HG03064 (cell line): ENCODE measurements around the gene FTO.

ENCODE experiments used
- ATAC-seq: cut with Tn5 transposase; IDR thresholded peaks from one replicate; pipeline ENCODE4 v1.9.1; 2021; ENCODE audit warnings: low read depth; ENCODE audit not compliant: unreplicated experiment

The FTO gene

DNA sequence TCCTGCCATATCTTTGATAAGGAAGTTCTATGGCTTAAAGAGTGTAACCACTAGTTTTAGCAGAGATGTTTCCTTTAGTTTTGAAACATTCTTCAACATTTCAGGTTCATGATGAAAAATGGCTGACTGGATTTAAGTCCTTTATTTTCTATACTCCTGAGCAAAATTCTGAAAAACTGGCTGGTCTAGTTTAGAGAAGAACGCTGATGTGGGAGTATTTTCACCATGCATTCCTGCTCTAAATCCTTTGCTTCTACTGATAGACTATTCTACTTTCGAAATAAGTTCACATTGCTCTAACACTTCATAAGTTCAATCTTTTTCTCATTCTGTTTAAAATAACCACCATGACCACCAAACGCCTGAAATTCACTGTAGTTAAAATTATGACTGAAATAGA is 281.9 kb downstream of the FTO start:
- ATAC-seq = no peak

DNA sequence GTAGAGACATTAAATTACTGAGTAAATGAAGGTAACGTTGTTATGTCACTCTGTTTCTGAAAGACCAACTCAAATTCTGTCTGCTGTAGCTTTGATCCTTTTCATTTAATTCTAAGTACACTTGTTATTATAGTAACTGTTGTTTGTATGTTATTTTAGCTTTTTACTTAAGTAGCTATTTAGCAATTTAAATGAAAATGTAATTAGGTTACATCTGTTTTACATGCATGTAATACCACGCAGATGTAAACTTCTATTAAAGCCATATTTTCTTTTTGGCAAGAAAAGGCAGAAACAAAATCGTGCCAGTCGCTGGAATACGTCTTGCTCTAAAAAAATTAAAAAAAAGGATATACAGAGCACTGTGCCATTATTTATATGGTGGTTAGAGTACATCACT is 282.8 kb downstream of the FTO start:
- no peak for ATAC-seq

DNA sequence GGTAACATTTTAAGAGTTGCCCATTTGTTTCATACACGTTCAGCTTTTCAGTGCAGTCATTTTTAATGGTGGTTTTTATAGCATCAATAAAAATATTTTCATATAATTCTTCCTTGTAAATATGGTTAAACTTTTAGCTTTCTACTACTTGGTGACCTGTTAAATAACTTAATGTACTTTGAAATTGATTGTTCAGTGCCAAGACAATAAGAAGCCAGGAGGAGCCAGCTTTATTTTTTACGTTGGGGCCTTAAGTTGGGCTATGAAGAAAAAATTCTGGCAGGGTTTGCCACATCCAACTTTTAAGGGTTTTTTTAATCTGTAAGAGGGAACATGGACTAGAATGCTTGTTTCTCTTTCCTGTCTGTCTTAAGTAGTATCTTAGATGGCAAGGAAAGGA is 284.2 kb downstream of the FTO start:
- ATAC-seq = no peak

DNA sequence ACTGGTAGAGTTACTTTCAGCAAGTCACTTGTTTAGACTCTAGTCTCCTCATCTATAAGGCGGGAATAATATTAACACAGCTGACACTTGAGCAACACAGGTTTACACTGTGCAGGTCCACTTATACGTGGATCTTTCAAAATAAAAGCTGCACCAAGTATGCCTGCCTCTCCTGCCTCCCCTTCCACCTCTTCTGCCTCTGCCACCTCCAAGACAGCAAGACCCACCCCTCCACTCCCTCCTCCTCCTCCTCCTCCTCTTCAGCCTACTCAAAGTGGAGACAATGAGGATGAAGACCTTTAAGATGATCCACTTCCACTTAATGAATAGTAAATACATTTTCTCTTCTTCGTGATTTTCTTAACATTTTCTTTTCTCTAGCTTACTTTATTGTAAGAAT is 285.6 kb downstream of the FTO start:
- no peak for ATAC-seq

DNA sequence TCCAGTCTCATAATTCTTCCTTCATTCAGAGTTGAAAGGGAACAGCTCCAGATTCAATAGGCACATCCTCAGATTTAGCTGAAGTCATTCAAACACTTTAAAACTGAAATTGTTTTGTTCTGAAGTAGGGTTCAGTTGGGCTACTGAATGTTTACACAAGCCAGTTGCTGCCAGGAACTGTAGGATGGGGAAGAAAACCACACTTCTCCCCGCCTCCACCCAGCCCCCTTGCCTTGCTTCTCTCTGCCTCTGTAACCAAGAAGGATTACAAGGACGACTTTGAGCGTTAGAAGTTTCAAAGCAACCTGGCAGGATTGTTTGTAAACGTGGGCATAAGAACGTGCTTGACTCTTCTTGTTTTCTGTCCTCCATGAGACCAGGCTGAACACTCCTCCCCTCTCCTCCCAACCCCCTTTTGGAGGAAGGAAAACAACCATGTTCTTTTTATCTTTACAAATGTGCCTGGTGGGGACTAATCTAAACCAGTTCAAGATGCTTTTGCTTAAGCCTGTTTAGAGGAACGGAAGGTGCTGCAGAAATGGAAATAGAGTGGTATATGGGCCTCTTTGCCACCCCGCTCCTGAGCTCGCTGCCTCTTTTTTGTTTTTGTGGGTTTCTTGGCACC is 287.9 kb downstream of the FTO start:
- no peak for ATAC-seq

DNA sequence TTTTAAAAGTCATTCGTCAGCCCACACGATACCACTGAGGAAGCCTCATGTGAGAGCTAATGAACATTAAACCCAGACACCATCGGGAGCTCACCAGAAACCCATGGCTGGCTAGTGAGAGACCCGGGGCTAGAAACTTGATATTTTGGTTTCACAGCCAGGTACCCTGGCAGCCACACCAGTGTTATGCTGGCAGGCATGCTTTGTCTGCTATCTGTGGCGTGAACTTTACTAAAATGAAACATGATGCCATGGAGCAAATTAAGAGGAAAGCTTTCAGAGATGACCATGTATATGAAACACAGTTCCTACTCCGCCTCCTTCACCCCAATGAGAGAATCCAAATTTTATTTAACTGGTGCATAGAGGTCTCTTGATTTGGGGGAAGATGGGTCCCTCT is 291.4 kb downstream of the FTO start:
- ATAC-seq = no peak

DNA sequence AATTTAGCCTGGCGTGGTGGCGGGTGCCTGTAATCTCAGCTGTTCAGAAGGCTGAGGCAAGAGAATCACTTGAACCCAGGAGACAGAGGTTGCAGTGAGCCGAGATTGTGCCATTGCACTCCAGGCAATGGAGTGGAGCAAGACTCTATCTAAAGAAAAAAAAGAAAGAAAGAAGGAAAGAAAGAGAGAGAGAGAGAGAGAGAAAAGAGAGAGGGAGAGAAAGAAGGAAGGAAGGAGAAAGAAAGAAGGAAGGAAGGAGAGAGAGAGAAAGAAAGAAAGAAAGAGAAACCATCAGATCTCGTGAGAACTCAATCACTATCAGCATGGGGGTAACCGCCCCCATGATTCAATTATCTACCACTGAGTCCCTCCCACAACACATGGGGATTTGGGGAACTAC is 293.0 kb downstream of the FTO start:
- ATAC-seq = no peak

DNA sequence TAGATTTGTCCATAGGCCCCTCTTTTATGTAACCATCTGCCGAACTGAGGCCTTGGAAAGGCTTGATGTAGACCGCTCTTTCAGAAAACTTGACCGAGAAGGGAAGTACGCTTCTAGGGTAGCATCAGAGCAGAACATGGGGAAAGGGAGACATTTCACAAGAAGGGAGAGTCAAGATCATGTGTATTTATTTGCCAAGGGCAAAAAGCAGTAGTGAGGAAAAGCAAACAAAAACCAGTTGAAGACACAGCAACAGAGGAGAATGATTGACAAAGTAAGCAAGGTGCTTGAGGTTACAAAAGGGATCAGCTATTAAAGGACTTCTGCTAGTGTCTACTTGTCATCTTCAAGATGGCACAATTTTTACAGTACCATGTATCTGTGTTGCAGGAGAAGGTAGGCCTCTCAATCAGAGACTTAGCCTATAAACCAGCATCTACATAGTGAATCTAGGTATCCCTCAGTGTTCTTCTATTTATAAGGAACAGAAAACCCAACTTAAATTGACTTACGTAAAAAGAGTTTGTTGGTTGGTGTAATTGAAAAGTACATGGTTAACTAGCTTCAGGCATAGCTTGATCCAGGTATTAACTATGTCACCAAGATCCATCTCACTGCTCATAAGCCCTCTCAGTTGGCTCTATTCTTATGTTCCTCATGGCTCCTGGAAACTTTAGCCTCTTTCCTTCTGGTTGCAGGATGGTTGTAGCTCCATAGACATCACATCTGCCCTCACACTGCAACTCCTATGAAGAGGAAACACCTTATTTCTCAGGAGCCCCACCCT is 294.3 kb downstream of the FTO start:
- ATAC-seq = no peak

DNA sequence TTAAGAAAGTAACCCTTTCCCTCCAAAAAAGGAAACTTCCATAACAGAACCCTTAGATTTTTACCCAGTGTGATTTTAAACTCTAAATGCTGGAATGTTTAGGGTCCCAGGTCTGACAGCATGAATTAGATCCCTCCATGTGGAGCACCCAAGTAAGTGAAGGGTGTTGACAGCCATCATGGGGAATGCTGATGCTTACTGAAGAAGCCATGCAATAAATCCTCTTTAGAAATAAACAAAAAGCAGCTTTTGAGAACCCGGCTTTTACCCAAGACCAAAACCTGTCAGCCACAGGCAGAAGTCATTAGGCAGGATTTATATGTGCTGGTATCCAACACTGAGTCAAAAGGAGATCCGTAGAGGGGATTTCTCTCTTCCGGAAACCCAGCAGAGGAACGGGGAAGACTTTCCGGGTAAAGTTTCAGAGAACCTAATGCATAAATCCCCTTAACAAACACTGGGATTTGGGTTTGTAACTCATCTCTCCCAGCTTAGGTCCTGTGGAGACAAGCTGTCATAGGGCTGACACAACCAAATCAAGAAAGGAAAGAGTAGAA is 295.1 kb downstream of the FTO start:
- ATAC-seq = no peak

DNA sequence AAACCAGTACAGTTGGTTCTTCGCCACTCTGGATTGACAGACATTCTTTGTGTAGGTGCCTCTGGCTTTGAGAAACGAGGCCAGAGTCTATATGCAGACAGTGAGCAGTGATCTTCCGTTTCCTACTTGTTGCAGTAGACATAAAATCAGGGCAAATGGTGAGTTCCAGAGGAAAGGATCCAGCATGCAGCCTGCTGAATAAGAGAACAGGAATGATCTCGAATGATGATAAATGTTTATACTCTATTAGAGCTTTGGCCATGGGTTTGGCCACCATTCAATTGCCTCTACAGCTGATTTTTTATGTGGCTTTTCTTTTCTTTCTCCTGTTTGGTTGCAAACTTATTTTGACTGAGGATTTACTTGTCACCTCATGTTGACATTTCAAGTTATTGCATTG is 295.9 kb downstream of the FTO start:
- ATAC-seq = no peak

DNA sequence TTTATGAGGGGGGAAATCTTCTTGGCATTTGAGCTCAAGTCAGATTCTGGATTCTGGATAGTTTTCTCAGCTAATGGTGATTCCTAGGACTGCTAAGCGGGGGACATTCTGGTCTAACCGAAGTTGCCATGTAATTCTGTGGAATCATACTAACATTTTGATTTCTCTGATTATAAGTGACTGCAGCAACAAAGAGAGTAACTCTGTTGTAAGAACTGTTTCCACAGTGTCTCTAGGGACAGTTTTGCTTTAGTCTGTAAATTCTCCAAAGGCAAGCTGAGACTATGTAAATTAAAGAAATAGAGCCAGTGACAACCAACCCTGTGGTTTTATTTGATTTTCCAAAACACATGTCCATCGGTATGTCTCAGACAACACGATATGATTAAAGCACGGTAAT is 296.4 kb downstream of the FTO start:
- no peak for ATAC-seq

DNA sequence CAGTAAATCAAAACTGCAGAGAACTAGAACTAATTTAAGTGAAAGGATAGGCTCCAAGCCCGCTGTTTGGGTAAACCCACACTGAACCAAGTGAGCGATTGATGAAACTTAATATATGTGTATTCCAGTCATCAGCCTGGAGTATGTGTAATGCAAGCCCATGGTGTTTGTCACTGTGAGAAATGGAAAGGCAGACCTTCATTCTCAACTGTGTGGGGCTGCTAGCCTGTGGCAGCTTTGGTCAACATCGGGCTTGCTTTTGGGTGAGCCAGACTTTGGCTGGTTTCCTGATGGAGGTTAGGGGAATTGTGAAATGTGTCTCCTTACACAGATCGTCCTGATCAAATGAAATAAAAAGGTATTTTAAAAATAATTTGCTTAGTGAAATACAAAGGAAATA is 302.7 kb downstream of the FTO start:
- no peak for ATAC-seq

DNA sequence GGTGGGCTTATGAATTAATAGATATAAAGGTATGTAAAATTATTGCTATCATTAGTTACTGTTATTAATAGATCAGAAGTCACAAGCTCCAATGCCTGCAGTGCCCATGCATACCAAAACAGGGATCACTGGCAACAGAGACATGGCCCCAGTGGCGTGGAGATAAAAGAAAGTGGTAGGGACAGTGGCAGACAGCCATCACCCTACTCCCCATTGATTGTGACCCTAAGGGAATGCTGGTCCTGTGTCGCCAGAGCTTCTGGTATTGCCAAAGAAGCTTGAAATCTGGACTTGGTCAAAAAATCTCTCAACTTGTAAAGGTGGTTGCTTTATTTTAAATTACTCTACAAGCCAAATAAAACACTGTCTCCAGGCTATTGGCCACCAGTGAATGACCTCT is 303.5 kb downstream of the FTO start:
- no peak for ATAC-seq

DNA sequence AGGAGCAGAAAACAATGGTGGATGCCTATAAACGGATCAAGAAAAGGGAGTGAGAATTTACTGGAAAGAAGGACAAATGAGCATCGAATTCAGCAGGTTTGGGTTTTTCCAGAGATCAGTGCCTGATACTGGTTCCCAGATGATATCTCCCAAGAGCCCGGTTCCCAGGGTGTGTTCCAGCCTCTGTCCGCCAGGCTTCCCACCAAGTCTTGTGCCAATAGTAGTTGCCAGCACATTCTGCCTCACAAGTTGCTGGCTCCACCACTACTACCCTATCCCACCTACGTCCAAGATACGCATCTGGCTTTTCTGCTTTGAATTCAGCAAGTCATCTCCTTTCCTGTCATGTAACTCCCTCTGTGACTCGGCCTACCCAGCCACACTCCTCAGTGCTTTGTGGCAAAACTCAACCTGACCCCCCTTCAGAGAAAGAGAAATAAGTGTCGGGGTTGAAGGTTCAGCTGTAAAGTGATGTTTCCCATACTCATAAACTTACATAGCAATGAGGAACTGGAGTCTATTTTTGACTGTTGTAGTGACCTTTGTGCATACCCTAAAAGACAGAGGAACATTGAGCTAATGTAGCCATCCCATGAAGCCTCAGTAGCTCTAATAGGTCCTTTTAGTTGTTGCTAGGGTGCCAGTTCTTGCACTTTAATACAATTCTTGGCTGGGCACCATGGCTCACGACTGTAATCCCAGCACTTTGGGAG is 305.7 kb downstream of the FTO start:
- no peak for ATAC-seq

DNA sequence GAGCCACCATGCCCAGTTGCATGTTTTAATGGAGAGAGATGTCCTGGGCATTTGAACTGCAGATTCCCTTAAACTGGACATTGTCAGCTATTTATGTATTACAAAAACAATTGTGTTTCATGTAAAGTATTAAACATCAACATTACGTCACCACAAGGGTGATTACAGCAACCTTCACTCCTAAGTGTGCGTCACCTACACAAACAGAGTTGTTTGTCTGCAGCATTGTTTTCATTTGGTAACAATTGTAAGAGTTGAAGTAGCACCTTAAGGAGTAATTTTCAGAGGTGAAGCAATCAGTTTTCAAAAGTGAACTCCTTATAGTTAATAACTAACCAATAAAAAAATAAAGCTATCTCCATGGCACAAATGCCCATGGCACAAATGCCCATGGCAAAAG is 311.2 kb downstream of the FTO start:
- no peak for ATAC-seq

DNA sequence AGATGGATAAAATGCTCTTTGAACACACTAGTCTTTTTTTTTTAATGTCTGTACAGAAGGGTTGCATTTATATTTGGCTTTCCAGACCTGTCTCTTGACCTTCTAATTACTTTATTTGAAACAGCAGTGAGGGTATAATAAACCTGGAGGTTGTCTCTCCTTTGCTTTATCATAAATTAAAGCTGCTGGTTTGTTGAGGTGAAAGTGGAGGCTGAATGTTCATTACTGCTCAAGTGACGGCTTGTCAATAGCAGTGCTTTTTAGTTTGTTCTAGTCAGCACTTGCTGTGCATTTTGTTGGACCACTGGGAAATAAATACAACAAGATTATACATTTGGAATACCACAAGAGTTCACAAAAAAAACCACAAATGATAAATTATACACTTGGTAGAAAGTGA is 318.4 kb downstream of the FTO start:
- no peak for ATAC-seq

DNA sequence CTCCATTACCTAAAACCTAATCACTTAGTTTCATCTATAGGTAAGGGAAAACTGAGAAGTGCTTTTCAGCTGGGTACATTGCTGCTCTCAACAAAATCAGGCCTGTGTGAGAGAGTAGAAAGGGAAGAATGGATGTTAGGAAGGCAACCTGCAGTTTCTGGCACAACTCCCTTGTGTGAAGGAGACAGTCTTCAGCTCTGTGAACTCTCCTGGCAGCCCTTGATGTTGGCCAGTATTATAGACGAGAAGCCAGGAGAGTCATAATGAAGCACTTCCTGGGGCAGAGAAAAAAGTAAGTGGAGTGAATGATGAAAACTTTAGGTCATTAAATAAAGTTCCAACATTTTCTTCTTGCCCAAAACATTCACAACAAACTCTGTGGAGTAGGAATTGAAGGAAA is 322.5 kb downstream of the FTO start:
- ATAC-seq = no peak

DNA sequence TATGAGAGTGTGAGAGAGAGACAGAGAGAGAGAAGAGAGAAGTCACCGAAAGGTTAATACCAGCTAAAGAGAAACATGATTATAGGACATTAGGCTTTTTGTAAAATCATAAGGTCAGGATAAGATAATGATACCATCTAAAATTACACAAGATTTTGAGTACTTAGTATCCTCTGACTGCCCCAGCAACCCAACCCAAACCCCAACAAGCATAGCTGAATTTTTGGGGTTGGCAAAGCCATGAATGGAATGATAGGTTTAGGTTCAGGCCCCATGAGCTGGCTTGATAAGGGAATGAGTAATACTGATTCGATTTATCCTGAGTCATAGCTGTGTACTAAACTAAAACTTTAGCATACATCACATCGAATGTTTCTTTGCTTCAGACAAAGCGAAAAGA is 323.1 kb downstream of the FTO start:
- ATAC-seq = no peak

DNA sequence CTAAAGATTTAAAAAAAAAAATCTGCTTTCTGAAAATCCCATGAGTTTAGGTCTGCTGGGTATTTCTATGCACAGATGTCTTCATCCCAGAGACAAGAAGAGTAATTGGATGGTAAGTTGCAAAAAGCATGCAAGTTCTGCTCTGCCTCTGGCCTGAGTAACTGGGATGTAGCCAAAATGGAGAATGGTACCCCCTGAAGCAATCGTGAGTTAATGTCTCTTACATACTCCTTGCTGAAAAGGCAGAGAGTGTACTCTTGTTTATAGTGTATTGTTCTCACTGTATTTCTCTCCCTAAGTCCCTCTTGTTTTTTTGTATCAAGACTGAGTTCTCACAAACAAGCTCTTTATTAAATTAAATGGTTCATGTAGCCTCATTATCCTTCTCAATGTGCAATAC is 323.6 kb downstream of the FTO start:
- no peak for ATAC-seq

DNA sequence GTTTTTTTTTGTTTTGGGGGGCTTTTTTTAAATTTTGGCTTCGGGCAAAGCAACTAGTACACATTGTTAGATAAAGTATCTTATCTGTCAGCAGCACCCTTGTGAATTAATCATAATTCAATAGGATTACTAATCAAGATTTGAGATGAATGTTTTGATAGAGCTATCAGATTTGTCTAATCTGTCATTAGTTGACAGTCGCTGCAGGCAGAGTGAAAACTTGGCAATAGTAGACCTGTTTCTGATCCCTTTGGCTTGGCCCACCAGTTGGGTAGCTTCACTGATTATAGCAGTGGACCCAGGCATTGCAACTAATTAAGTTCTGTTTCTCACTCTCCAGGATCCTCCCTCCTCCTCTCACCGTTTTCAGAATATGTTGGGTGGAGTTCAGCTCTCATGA is 324.0 kb downstream of the FTO start:
- ATAC-seq = no peak

DNA sequence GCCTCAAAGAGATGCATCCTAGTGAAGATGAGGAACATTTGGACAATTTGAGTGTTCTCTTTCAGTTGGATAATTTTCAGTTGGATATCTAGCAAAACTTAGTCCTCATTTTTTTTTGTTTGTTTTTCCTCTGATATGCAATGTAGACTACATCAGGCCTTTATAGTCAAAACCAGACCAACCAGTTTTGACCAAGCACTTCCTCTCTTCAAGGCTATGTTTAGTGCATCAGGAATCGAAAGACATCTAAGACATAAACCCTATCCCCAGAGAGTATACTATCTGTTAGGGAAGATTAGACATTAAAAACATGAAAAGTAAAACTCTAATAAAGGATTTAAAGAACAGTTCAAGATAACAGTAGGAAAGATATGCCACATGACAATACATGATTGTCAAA is 326.5 kb downstream of the FTO start:
- no peak for ATAC-seq
